HL-60 (cell line): ENCODE measurements around the gene P4HA1.

Experiments used
- DNase-seq, 2 experiments: peaks; one replicate each; pipeline ENCODE4 v3.0.0-alpha.2; 2010 to 2020; ENCODE audit warnings: low read depth in 1 of 2, low spot score in 1 of 2
- H3K27ac ChIP-seq: fragments of 250-450 bp; sonication (Bioruptor Pico); replicated peaks from 2 replicates; pipeline ENCODE4 v1.5.1; 2020; ENCODE audit warnings: mild to moderate bottlenecking, moderate library complexity
- H3K27me3 ChIP-seq: fragments of 250-450 bp; sonication (Bioruptor Pico); 2 replicates; pipeline ENCODE4 v1.5.1; 2021; ENCODE audit warnings: mild to moderate bottlenecking, moderate library complexity; ENCODE audit not compliant: insufficient read depth, poor library complexity, severe bottlenecking
- H3K4me3 ChIP-seq: replicated peaks from 2 replicates; pipeline ENCODE4 v1.5.1; 2011; ENCODE audit warnings: mild to moderate bottlenecking, control low read depth, low read length; ENCODE audit not compliant: insufficient read depth
- CTCF ChIP-seq: IDR thresholded peaks from one replicate; pipeline ENCODE4 v1.5.1; 2011; ENCODE audit warnings: low read length, control low read depth, inconsistent platforms; ENCODE audit not compliant: insufficient read depth
- GABPA ChIP-seq: IDR thresholded peaks from 2 replicates; pipeline ENCODE4 v1.6.1; 2012; ENCODE audit warnings: low read depth
- POLR2AphosphoS5 ChIP-seq: IDR thresholded peaks from 2 replicates; pipeline ENCODE4 v1.6.1; 2012; ENCODE audit warnings: low read depth
- REST ChIP-seq: IDR thresholded peaks from 2 replicates; pipeline ENCODE4 v1.6.1; 2012; ENCODE audit warnings: low read depth; ENCODE audit not compliant: insufficient replicate concordance
- SPI1 ChIP-seq: IDR thresholded peaks from 2 replicates; pipeline ENCODE4 v1.6.1; 2012; ENCODE audit warnings: low read depth, mild to moderate bottlenecking, borderline replicate concordance

Gene P4HA1

GRCh38 chr10:73058057-73058591 is 38.5 kb downstream of the P4HA1 start:
- no peak for TF ChIP-seq SPI1
- TF ChIP-seq CTCF, result no peak
- TF ChIP-seq REST, result no peak
- TF ChIP-seq POLR2AphosphoS5, result no peak
- no peak for TF ChIP-seq GABPA
- no peak overlapping the region for H3K4me3 ChIP-seq
- H3K27ac ChIP-seq, result no peak overlapping the region
- DNase-seq, result no peak
- H3K27me3 ChIP-seq, result no peaks in the 10 kb centered on the region

GRCh38 chr10:73054286-73054685 is 42.4 kb downstream of the P4HA1 start:
- H3K27ac ChIP-seq, result no peak overlapping the region
- DNase-seq, result no peak
- H3K27me3 ChIP-seq, result no peaks in the 10 kb centered on the region
- TF ChIP-seq GABPA, result no peak
- no peak for TF ChIP-seq CTCF
- TF ChIP-seq POLR2AphosphoS5, result no peak
- no peak for TF ChIP-seq REST
- no peak for TF ChIP-seq SPI1
- no peak overlapping the region for H3K4me3 ChIP-seq

- H3K4me3 ChIP-seq, result no peak overlapping the region
- TF ChIP-seq POLR2AphosphoS5 (no peak), CTCF (no peak), GABPA (no peak), SPI1 (no peak), REST (no peak)
- no peak for DNase-seq
- H3K27me3 ChIP-seq, result no peaks in the 10 kb centered on the region
- no peak overlapping the region for H3K27ac ChIP-seq
Observed at GRCh38 chr10:73053275-73053674, 43.4 kb downstream of the P4HA1 start.
